Gastrocnemius medialis (tissue), 4 donors: ENCODE results near the gene TCERG1L. TPM values are rescaled to one million over a fixed set of nuclear protein-coding genes. Genes with fewer than 3 reads are reported as not detected.

Experiments
- ATAC-seq, 2 donors: fragments of 150-250 bp; one replicate each; pipeline ENCODE4 v1.9.1; 2016
- DNase-seq, 2 donors: peaks; one replicate each; pipeline ENCODE4 v3.0.0-alpha.2; 2019
- H3K27ac ChIP-seq, 4 donors: fragments of 200-600 bp; sonication (generic); 1 replicate in 1 of 4; 2 replicates in 3 of 4; pipeline ENCODE4 v1.5.1; 2016 to 2018; ENCODE audit warnings: mild to moderate bottlenecking in 2 of 4, moderate library complexity in 1 of 4
- H3K27me3 ChIP-seq, 3 donors: fragments of 200-600 bp; sonication (generic) in 2 of 3; 1 replicate in 1 of 3; 2 replicates in 2 of 3; pipeline versions ENCODE4 v1.5.1 to v1.6.0; 2016 to 2019; ENCODE audit warnings: mild to moderate bottlenecking in 1 of 3, moderate library complexity in 1 of 3
- H3K36me3 ChIP-seq, 2 donors: fragments of 200-600 bp; sonication (generic) in 1 of 2; one replicate each; pipeline ENCODE4 v1.5.1; 2017 to 2018
- H3K4me1 ChIP-seq, 2 donors: fragments of 200-600 bp; sonication (generic) in 1 of 2; one replicate each; pipeline ENCODE4 v1.5.1; 2016 to 2017; ENCODE audit warnings: mild to moderate bottlenecking in 2 of 2
- H3K4me3 ChIP-seq, 4 donors: fragments of 200-600 bp; sonication (generic) in 3 of 4; 1 replicate in 1 of 4; 2 replicates in 3 of 4; pipeline ENCODE4 v1.5.1; 2016 to 2019; ENCODE audit warnings: mild to moderate bottlenecking in 2 of 4
- H3K9me3 ChIP-seq, 3 donors: fragments of 200-600 bp; sonication (generic) in 2 of 3; 1 replicate in 1 of 3; 2 replicates in 2 of 3; pipeline ENCODE4 v1.5.1; 2016 to 2019
- POLR2A ChIP-seq, 2 donors: fragments of 450-650 bp; IDR thresholded peaks; one replicate each; pipeline ENCODE4 v1.6.1; 2017; ENCODE audit warnings: antibody characterized with exemption in 2 of 2, mild to moderate bottlenecking in 2 of 2, moderate library complexity in 2 of 2
- in situ Hi-C, 4 donors: fragments of 200-750 bp; cut with MboI; loops; one replicate each; pipeline versions ENCODE4 v1.15.0 to v1.8.0; 2017; ENCODE audit warnings: low sequenced_read_pairs in 4 of 4
- intact Hi-C: fragments of 100-400 bp; cut with DNase I; formaldehyde crosslinking; loops from one replicate; pipeline ENCODE4 v1.15.1; 2023; ENCODE audit warnings: low total_unique reads
- total RNA-seq, 4 donors: library from RNA; depleted of rRNA; stranded (reverse); fragments of >200 nt; gene quantifications; one replicate each; pipeline versions ENCODE4 v1.1.0 to v1.2.3, GENCODE V29; 2016
- TF ChIP-seq, protein P1 (sequence below), 5 experiments: fragments of 450-650 bp in 3 of 5; fragments of 200-600 bp in 2 of 5; sonication (generic) in 2 of 5; IDR thresholded peaks in 4 of 5; conservative IDR thresholded peaks in 1 of 5; 1 replicate in 4 of 5; 2 replicates in 1 of 5; pipeline ENCODE4 v1.5.1; 2016 to 2019; ENCODE audit warnings: antibody characterized with exemption in 5 of 5, mild to moderate bottlenecking in 3 of 5, moderate library complexity in 3 of 5

TCERG1L gene
- total RNA-seq, 4 donors from 2014 or later, result not detected

GRCh38 chr10:131159771-131160170 lies 151.8 kb downstream of the TCERG1L start:
- ATAC-seq (no peak), DNase-seq (no peak)
- H3K4me1 ChIP-seq, result no peaks in the 10 kb centered on the region
- in situ Hi-C loops, result no loop called here
- peaks cover 1 to 7% (median 5%) of the 10 kb centered on the region in 3 donors for H3K27me3 ChIP-seq
- H3K36me3 ChIP-seq, result no peaks in the 10 kb centered on the region
- no peaks in the 10 kb centered on the region for H3K9me3 ChIP-seq
- TF ChIP-seq, protein P1, sequence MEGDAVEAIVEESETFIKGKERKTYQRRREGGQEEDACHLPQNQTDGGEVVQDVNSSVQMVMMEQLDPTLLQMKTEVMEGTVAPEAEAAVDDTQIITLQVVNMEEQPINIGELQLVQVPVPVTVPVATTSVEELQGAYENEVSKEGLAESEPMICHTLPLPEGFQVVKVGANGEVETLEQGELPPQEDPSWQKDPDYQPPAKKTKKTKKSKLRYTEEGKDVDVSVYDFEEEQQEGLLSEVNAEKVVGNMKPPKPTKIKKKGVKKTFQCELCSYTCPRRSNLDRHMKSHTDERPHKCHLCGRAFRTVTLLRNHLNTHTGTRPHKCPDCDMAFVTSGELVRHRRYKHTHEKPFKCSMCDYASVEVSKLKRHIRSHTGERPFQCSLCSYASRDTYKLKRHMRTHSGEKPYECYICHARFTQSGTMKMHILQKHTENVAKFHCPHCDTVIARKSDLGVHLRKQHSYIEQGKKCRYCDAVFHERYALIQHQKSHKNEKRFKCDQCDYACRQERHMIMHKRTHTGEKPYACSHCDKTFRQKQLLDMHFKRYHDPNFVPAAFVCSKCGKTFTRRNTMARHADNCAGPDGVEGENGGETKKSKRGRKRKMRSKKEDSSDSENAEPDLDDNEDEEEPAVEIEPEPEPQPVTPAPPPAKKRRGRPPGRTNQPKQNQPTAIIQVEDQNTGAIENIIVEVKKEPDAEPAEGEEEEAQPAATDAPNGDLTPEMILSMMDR (IDR thresholded peaks at IDR 0.05 in 4 of 5, conservative IDR thresholded peaks at IDR 0.05 in 1 of 5), result no peak
- no peak for TF ChIP-seq POLR2A (IDR thresholded peaks at IDR 0.05)
- no peak overlapping the region for H3K27ac ChIP-seq
- intact Hi-C loops, result no loop called here
- H3K4me3 ChIP-seq, result no peak overlapping the region

GRCh38 chr10:131158695-131159094 lies 152.8 kb downstream of the TCERG1L start:
- no peak overlapping the region for H3K4me3 ChIP-seq
- no peak for ATAC-seq
- H3K27me3 ChIP-seq, result peaks cover 0 to 7% (median 5%) of the 10 kb centered on the region in 3 donors
- H3K27ac ChIP-seq, result no peak overlapping the region
- no peaks in the 10 kb centered on the region for H3K36me3 ChIP-seq
- no peaks in the 10 kb centered on the region for H3K9me3 ChIP-seq
- intact Hi-C loops (no loop called here), in situ Hi-C loops (no loop called here)
- no peak for DNase-seq
- no peaks in the 10 kb centered on the region for H3K4me1 ChIP-seq
- no peak for TF ChIP-seq POLR2A (IDR thresholded peaks at IDR 0.05)
- TF ChIP-seq, protein P1 (IDR thresholded peaks at IDR 0.05 in 4 of 5, conservative IDR thresholded peaks at IDR 0.05 in 1 of 5), result no peak

DNA sequence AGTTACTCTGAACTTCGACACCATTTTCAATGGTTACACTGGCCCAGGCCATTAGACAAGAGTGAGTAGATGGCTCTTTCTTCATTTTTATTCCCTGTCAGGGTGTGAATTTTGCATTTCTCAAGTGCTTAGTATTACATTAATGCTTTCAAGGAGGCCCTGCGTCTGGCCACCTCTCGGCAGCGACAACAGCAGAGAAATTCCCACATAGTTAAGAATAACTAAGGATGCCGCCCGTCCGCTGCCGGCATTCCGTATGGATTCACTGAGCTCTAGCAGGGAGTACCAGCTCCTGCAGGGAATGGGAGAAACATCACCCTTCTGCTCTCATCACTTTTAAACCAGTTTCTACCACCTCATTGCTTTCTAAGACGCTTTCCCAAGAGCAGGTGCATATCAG lies 153.6 kb downstream of the TCERG1L start:
- no peaks in the 10 kb centered on the region for H3K36me3 ChIP-seq
- no peak overlapping the region for H3K27ac ChIP-seq
- intact Hi-C loops, result no loop called here
- peaks cover 0 to 7% (median 5%) of the 10 kb centered on the region in 3 donors for H3K27me3 ChIP-seq
- ATAC-seq, result no peak
- H3K9me3 ChIP-seq, result no peaks in the 10 kb centered on the region
- TF ChIP-seq POLR2A (IDR thresholded peaks at IDR 0.05), result no peak
- TF ChIP-seq, protein P1 (IDR thresholded peaks at IDR 0.05 in 4 of 5, conservative IDR thresholded peaks at IDR 0.05 in 1 of 5), result no peak
- no peaks in the 10 kb centered on the region for H3K4me1 ChIP-seq
- DNase-seq, result no peak
- no peak overlapping the region for H3K4me3 ChIP-seq
- in situ Hi-C loops, result no loop called here

GRCh38 chr10:131155876-131156230 lies 155.7 kb downstream of the TCERG1L start:
- in situ Hi-C loops (no loop called here), intact Hi-C loops (no loop called here)
- no peaks in the 10 kb centered on the region for H3K9me3 ChIP-seq
- TF ChIP-seq, protein P1 (IDR thresholded peaks at IDR 0.05 in 4 of 5, conservative IDR thresholded peaks at IDR 0.05 in 1 of 5), result no peak
- TF ChIP-seq POLR2A (IDR thresholded peaks at IDR 0.05), result no peak
- H3K4me1 ChIP-seq, result no peaks in the 10 kb centered on the region
- DNase-seq, result no peak
- no peaks in the 10 kb centered on the region for H3K27me3 ChIP-seq
- no peaks in the 10 kb centered on the region for H3K36me3 ChIP-seq
- no peak overlapping the region for H3K27ac ChIP-seq
- no peak for ATAC-seq
- H3K4me3 ChIP-seq, result no peak overlapping the region

GRCh38 chr10:131155218-131155875 lies 156.2 kb downstream of the TCERG1L start:
- Histone ChIP-seq H3K36me3 (no peaks in the 10 kb centered on the region), H3K27ac (no peak overlapping the region), H3K4me1 (no peaks in the 10 kb centered on the region), H3K9me3 (no peaks in the 10 kb centered on the region), H3K27me3 (no peaks in the 10 kb centered on the region), H3K4me3 (no peak overlapping the region)
- DNase-seq (no peak), ATAC-seq (no peak)
- in situ Hi-C loops (no loop called here), intact Hi-C loops (no loop called here)
- TF ChIP-seq, protein P1 (IDR thresholded peaks at IDR 0.05 in 4 of 5, conservative IDR thresholded peaks at IDR 0.05 in 1 of 5), result no peak
- TF ChIP-seq POLR2A (IDR thresholded peaks at IDR 0.05), result no peak
